Cardiac muscle cell (in vitro differentiated cells and primary cell): ENCODE results near the gene PTH1R. TPM values are rescaled to one million over a fixed set of nuclear protein-coding genes. Genes with fewer than 3 reads are reported as not detected.

Source experiments
- DNase-seq, 2 donors: peaks; one replicate each; pipeline versions ENCODE4 v3.0.0 to v3.0.0-alpha.2; 2010 to 2017; ENCODE audit warnings: low read depth in 1 of 2, low spot score in 1 of 2
- H3K27ac ChIP-seq: fragments of 200-600 bp; sonication (generic); 2 replicates; pipeline ENCODE4 v1.5.1; 2016
- H3K27me3 ChIP-seq: fragments of 200-600 bp; sonication (generic); 2 replicates; pipeline ENCODE4 v1.6.0; 2016; ENCODE audit warnings: control low read depth
- H3K36me3 ChIP-seq: fragments of 200-600 bp; sonication (generic); 2 replicates; pipeline ENCODE4 v1.5.1; 2016; ENCODE audit warnings: control low read depth
- H3K4me1 ChIP-seq: fragments of 200-600 bp; sonication (generic); 2 replicates; pipeline ENCODE4 v1.8.1; 2017; ENCODE audit warnings: low read depth, mild to moderate bottlenecking, mixed run types
- H3K4me3 ChIP-seq: fragments of 200-600 bp; sonication (generic); 2 replicates; pipeline ENCODE4 v1.5.1; 2016; ENCODE audit warnings: mild to moderate bottlenecking
- H3K9me3 ChIP-seq: fragments of 200-600 bp; sonication (generic); 2 replicates; pipeline ENCODE4 v1.5.1; 2017; ENCODE audit warnings: low read depth, mild to moderate bottlenecking, control low read depth
- CTCF ChIP-seq: IDR thresholded peaks from 2 replicates; pipeline ENCODE4 v1.5.1; 2012; ENCODE audit warnings: low read depth, mild to moderate bottlenecking, low read length
- polyA plus RNA-seq: library from polyadenylated mRNA; unstranded; fragments of >200 nt; fragmentation: Nextera tagmentation; extraction: Ambion mirVana; gene quantifications from 2 replicates; pipeline ENCODE4 v1.2.1, GENCODE V29; 2016
- total RNA-seq: library from RNA; depleted of rRNA; stranded (reverse); fragments of >200 nt; gene quantifications from 2 replicates; pipeline ENCODE4 v1.2.3, GENCODE V29; 2016

The PTH1R gene
- total and polyA plus RNA-seq, 2 experiments from 2014 or later, result 112 to 121 TPM

DNA sequence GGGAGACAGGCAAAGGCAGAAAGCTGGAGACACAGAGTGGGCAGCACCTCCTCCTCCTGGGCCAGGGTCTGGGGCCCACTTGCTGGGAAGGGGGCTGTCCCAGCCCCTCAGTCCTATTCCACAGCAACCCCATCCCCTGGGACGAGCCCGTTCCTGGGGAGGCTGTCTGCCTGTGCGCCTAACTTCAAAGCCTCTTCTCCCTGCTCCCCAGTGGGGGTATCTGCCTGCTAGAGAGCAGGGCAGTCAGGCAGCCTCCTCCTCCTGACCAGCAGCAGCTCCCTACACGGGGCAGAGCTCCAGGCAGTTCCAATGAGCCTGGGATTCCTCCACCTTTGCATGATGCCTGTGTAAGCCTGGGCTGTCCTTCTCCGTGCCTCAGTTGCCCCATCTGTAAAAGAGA, 6.9 kb downstream of the PTH1R start:
- no peak for DNase-seq
- Histone ChIP-seq H3K27ac (no peak overlapping the region), H3K4me3 (peak overlapping the region; percentile 51), H3K36me3 (no peaks in the 10 kb centered on the region), H3K27me3 (no peaks in the 10 kb centered on the region), H3K9me3 (no peaks in the 10 kb centered on the region), H3K4me1 (peaks cover 39% of the 10 kb centered on the region)
- TF ChIP-seq CTCF, result no peak

- no peaks in the 10 kb centered on the region for H3K27me3 ChIP-seq
- H3K36me3 ChIP-seq, result no peaks in the 10 kb centered on the region
- H3K27ac ChIP-seq, result no peak overlapping the region
- no peak for TF ChIP-seq CTCF
- no peaks in the 10 kb centered on the region for H3K9me3 ChIP-seq
- H3K4me3 ChIP-seq, result no peak overlapping the region
- DNase-seq, result no peak
- peaks cover 39% of the 10 kb centered on the region for H3K4me1 ChIP-seq
These were observed 7.4 kb downstream of the PTH1R start for GRCh38 chr3:46884929-46885328.

GRCh38 chr3:46885612-46886011, 8.1 kb downstream of the PTH1R start:
- TF ChIP-seq CTCF, result no peak
- Histone ChIP-seq H3K27me3 (no peaks in the 10 kb centered on the region), H3K36me3 (no peaks in the 10 kb centered on the region)

DNA sequence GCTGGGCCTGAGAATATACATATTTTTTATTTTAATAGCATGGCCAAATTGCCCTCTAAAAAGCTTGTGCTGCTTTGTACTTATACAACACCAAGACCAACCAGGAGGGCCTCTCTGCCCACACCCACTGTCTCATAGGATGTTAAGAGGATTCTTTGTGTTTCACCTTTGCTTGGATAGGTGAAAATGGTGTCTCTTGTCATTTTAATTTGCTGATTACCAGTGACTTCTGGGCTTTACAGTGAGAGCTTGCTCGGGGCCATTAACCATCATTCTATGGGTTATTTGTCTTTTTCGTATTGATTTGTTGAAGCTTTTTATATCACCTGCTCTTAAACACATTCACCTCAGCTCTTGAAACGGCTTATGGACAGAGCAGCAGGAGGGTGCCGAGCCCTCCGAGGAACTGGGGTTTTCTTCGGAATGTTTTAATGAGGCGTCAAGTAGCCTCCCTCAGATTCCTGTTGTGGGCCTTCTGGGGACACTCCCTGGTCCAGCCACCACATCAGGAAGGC, 10.5 kb downstream of the PTH1R start:
- Histone ChIP-seq H3K27me3 (no peaks in the 10 kb centered on the region), H3K36me3 (no peaks in the 10 kb centered on the region), H3K9me3 (no peaks in the 10 kb centered on the region), H3K4me3 (no peak overlapping the region), H3K4me1 (peaks cover 60% of the 10 kb centered on the region), H3K27ac (peak overlapping the region; percentile 3)
- TF ChIP-seq CTCF, result no peak
- no peak for DNase-seq

More at GRCh38 chr3:46885612-46886011, 8.1 kb downstream of the PTH1R start:
- H3K4me1 ChIP-seq, result peaks cover 40% of the 10 kb centered on the region
- DNase-seq, result no peak
- no peak overlapping the region for H3K27ac ChIP-seq
- no peak overlapping the region for H3K4me3 ChIP-seq
- H3K9me3 ChIP-seq, result no peaks in the 10 kb centered on the region

GRCh38 chr3:46888705-46889104, 11.2 kb downstream of the PTH1R start:
- Histone ChIP-seq H3K27me3 (no peaks in the 10 kb centered on the region), H3K9me3 (no peaks in the 10 kb centered on the region)

More at GRCh38 chr3:46888705-46889104, 11.2 kb downstream of the PTH1R start:
- no peak overlapping the region for H3K4me3 ChIP-seq
- H3K27ac ChIP-seq, result peak overlapping the region; percentile 3
- TF ChIP-seq CTCF, result no peak
- DNase-seq, result no peak
- no peaks in the 10 kb centered on the region for H3K36me3 ChIP-seq
- H3K4me1 ChIP-seq, result peaks cover 64% of the 10 kb centered on the region
